K562 (cell line): ENCODE results near the gene EIF3K. TPM values are rescaled to one million over a fixed set of nuclear protein-coding genes. Genes with fewer than 3 reads are reported as not detected.
A peak's percentile ranks its signal among the peaks of the same experiment; 100 is the strongest.

Experiments
- CBFA2T3 ChIP-seq: fragments of 450-650 bp; IDR thresholded peaks from 2 replicates; pipeline ENCODE4 v1.6.1; 2017
- CTCF ChIP-seq, 3 experiments: IDR thresholded peaks in 2 of 3; conservative IDR thresholded peaks in 1 of 3; 2 replicates each; pipeline ENCODE4 v1.5.1; 2011 to 2012; ENCODE audit warnings: low read length in 3 of 3, mild to moderate bottlenecking in 3 of 3, control low read depth in 2 of 3, improper control_type of control experiment in 1 of 3, inconsistent platforms in 1 of 3, low read depth in 1 of 3, mixed read lengths in 1 of 3, moderate library complexity in 1 of 3; ENCODE audit not compliant: insufficient read depth in 2 of 3
- EHMT2 ChIP-seq: fragments of 450-650 bp; IDR thresholded peaks from 2 replicates; pipeline ENCODE4 v1.6.1; 2018; ENCODE audit warnings: antibody characterized with exemption
- GABPB1 ChIP-seq: sonication (generic); formaldehyde crosslinking; IDR thresholded peaks from 2 replicates; pipeline ENCODE4 v1.8.0; 2022; ENCODE audit warnings: mild to moderate bottlenecking, missing genetic modification reagents
- NR2C2 ChIP-seq, 2 experiments: fragments of 200-800 bp in 1 of 2; sonication (Bioruptor generic) in 1 of 2; sonication (generic) in 1 of 2; formaldehyde crosslinking in 1 of 2; IDR thresholded peaks; 2 replicates each; pipeline versions ENCODE4 v1.6.1 to v1.8.0; 2016 to 2022; ENCODE audit warnings: mild to moderate bottlenecking in 1 of 2, missing compliant biosample characterization in 1 of 2, missing genetic modification characterization in 1 of 2, missing genetic modification reagents in 1 of 2
- SMARCA4 ChIP-seq: fragments of 450-650 bp; IDR thresholded peaks from 2 replicates; pipeline ENCODE4 v1.6.1; 2016
- USF2 ChIP-seq: sonication (generic); formaldehyde crosslinking; IDR thresholded peaks from 2 replicates; pipeline ENCODE4 v1.5.0; 2020; ENCODE audit warnings: missing genetic modification reagents
- XRCC5 ChIP-seq: fragments of 200-400 bp; formaldehyde crosslinking; IDR thresholded peaks from 2 replicates; pipeline ENCODE4 v1.6.1; 2017; ENCODE audit warnings: low read depth, mild to moderate bottlenecking, low read length
- ZFP1 ChIP-seq: fragments of 450-650 bp; formaldehyde crosslinking; IDR thresholded peaks from 2 replicates; pipeline ENCODE4 v1.4.0; 2020; ENCODE audit warnings: mild to moderate bottlenecking, mixed read lengths
- ZNF174 ChIP-seq: fragments of 250-450 bp; sonication (Bioruptor Pico); IDR thresholded peaks from 2 replicates; pipeline ENCODE4 v1.4.0; 2020; ENCODE audit warnings: mild to moderate bottlenecking
- ZNF431 ChIP-seq: sonication (generic); formaldehyde crosslinking; IDR thresholded peaks from 2 replicates; pipeline ENCODE4 v1.8.0; 2022; ENCODE audit warnings: mild to moderate bottlenecking, missing genetic modification reagents
- polyA plus RNA-seq, 8 experiments: library from polyadenylated mRNA; depleted of rRNA in 4 of 8; stranded (reverse) in 5 of 8; unstranded in 3 of 8; fragments of >200 nt; fragmentation: Nextera tagmentation in 2 of 8; fragmentation: Illumina TruSeq in 1 of 8; extraction: Ambion mirVana in 2 of 8; extraction: Trizol in 1 of 8; gene quantifications; 2 replicates each; pipeline versions ENCODE4 v1.2.1 to v1.2.3, GENCODE V29; 2011 to 2014; ENCODE audit warnings: inconsistent platforms in 1 of 8, missing spikeins in 1 of 8
- total RNA-seq, 7 experiments: library from RNA; depleted of rRNA in 6 of 7; stranded (reverse); fragments of >200 nt in 6 of 7; fragmentation: Illumina TruSeq in 2 of 7; extraction: Trizol in 2 of 7; gene quantifications; 2 replicates each; pipeline versions ENCODE4 v1.2.1 to v1.2.3, GENCODE V29; 2011 to 2021; ENCODE audit warnings: low replicate concordance in 1 of 7
- TF ChIP-seq, protein P1 (sequence below): sonication (generic); formaldehyde crosslinking; IDR thresholded peaks from 2 replicates; pipeline ENCODE4 v1.8.1; 2023; ENCODE audit warnings: missing genetic modification reagents, mild to moderate bottlenecking, borderline replicate concordance
- TF ChIP-seq, protein P2 (sequence below): fragments of 250-450 bp; sonication (Bioruptor Pico); IDR thresholded peaks from 2 replicates; pipeline ENCODE4 v1.8.0; 2021; ENCODE audit warnings: moderate library complexity, mild to moderate bottlenecking, inconsistent platforms
- TF ChIP-seq, protein P3 (sequence below): fragments of 200-400 bp; formaldehyde crosslinking; IDR thresholded peaks from 2 replicates; pipeline ENCODE4 v1.6.1; 2017; ENCODE audit warnings: mild to moderate bottlenecking, low read depth, low read length, moderate library complexity

EIF3K gene
- total and polyA plus RNA-seq, 9 of the 15 experiments (the other 6 are each of a cell fraction or from before 2014, with no cell fraction given) = 387 to 1,827 (median 733) TPM

GRCh38 chr19:38676023-38676877 is 57.3 kb downstream of the EIF3K start (continued):
- TF ChIP-seq ZFP1 (CRISPR knock-in tag) (no peak), CTCF (IDR thresholded peaks at IDR 0.05 in 2 of 3, conservative IDR thresholded peaks at IDR 0.05 in 1 of 3; ENCODE audit: insufficient read depth in 2 of 3, low read depth in 1 of 3, low read length in 3 of 3) (peak; percentile 30 to 42 (median 32); a peak in 3 of 6 replicates), ZNF174 (CRISPR knock-in tag) (no peak), ZNF431 (no peak), SMARCA4 (peak; percentile 100), GABPB1 (CRISPR knock-in tag) (peak; percentile 67), EHMT2 (peak; percentile 70), XRCC5 (no peak; the same call in 1 of the 2 replicates), CBFA2T3 (peak; percentile 99), NR2C2 (CRISPR knock-in tag; IDR thresholded peaks at IDR 0.05) (no peak; the same call in 1 of the 2 replicates), NR2C2 (tag; IDR thresholded peaks at IDR 0.05) (peak; percentile 17; the same call in 1 of the 2 replicates), USF2 (CRISPR knock-in tag) (no peak)
- TF ChIP-seq, protein P1, sequence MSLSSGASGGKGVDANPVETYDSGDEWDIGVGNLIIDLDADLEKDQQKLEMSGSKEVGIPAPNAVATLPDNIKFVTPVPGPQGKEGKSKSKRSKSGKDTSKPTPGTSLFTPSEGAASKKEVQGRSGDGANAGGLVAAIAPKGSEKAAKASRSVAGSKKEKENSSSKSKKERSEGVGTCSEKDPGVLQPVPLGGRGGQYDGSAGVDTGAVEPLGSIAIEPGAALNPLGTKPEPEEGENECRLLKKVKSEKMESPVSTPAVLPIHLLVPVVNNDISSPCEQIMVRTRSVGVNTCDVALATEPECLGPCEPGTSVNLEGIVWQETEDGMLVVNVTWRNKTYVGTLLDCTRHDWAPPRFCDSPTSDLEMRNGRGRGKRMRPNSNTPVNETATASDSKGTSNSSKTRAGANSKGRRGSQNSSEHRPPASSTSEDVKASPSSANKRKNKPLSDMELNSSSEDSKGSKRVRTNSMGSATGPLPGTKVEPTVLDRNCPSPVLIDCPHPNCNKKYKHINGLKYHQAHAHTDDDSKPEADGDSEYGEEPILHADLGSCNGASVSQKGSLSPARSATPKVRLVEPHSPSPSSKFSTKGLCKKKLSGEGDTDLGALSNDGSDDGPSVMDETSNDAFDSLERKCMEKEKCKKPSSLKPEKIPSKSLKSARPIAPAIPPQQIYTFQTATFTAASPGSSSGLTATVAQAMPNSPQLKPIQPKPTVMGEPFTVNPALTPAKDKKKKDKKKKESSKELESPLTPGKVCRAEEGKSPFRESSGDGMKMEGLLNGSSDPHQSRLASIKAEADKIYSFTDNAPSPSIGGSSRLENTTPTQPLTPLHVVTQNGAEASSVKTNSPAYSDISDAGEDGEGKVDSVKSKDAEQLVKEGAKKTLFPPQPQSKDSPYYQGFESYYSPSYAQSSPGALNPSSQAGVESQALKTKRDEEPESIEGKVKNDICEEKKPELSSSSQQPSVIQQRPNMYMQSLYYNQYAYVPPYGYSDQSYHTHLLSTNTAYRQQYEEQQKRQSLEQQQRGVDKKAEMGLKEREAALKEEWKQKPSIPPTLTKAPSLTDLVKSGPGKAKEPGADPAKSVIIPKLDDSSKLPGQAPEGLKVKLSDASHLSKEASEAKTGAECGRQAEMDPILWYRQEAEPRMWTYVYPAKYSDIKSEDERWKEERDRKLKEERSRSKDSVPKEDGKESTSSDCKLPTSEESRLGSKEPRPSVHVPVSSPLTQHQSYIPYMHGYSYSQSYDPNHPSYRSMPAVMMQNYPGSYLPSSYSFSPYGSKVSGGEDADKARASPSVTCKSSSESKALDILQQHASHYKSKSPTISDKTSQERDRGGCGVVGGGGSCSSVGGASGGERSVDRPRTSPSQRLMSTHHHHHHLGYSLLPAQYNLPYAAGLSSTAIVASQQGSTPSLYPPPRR = no peak
- TF ChIP-seq, protein P2, sequence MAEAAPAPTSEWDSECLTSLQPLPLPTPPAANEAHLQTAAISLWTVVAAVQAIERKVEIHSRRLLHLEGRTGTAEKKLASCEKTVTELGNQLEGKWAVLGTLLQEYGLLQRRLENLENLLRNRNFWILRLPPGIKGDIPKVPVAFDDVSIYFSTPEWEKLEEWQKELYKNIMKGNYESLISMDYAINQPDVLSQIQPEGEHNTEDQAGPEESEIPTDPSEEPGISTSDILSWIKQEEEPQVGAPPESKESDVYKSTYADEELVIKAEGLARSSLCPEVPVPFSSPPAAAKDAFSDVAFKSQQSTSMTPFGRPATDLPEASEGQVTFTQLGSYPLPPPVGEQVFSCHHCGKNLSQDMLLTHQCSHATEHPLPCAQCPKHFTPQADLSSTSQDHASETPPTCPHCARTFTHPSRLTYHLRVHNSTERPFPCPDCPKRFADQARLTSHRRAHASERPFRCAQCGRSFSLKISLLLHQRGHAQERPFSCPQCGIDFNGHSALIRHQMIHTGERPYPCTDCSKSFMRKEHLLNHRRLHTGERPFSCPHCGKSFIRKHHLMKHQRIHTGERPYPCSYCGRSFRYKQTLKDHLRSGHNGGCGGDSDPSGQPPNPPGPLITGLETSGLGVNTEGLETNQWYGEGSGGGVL (CRISPR knock-in tag) = no peak
- TF ChIP-seq, protein P3, sequence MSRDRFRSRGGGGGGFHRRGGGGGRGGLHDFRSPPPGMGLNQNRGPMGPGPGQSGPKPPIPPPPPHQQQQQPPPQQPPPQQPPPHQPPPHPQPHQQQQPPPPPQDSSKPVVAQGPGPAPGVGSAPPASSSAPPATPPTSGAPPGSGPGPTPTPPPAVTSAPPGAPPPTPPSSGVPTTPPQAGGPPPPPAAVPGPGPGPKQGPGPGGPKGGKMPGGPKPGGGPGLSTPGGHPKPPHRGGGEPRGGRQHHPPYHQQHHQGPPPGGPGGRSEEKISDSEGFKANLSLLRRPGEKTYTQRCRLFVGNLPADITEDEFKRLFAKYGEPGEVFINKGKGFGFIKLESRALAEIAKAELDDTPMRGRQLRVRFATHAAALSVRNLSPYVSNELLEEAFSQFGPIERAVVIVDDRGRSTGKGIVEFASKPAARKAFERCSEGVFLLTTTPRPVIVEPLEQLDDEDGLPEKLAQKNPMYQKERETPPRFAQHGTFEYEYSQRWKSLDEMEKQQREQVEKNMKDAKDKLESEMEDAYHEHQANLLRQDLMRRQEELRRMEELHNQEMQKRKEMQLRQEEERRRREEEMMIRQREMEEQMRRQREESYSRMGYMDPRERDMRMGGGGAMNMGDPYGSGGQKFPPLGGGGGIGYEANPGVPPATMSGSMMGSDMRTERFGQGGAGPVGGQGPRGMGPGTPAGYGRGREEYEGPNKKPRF = no peak
